ENCODE results near the gene ZSWIM2.
"Not testable (repeated sequence)": the region's sequence is repeated elsewhere in the genome, so short reads cannot be mapped to it uniquely, and the experiment has no call there.

The ZSWIM2 gene, protein sequence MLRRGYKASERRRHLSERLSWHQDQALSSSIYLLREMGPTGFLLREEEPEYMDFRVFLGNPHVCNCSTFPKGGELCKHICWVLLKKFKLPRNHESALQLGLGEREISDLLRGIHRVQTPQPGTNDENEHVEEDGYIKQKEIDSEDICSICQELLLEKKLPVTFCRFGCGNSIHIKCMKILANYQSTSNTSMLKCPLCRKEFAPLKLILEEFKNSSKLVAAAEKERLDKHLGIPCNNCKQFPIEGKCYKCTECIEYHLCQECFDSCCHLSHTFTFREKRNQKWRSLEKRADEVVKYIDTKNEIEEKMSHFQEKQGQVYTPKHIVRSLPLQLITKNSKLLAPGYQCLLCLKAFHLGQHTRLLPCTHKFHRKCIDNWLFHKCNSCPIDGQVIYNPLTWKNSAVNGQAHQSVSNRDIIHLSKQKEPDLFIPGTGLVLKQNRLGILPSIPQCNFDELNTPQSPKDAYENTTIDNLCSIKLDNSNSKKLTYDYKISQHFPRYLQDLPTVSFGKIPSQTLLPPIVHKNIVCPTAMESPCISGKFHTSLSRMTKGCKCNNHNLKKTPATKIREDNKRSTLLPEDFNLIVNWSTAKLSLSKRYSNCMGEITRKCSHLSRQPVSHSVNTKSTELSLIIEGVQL

DNA sequence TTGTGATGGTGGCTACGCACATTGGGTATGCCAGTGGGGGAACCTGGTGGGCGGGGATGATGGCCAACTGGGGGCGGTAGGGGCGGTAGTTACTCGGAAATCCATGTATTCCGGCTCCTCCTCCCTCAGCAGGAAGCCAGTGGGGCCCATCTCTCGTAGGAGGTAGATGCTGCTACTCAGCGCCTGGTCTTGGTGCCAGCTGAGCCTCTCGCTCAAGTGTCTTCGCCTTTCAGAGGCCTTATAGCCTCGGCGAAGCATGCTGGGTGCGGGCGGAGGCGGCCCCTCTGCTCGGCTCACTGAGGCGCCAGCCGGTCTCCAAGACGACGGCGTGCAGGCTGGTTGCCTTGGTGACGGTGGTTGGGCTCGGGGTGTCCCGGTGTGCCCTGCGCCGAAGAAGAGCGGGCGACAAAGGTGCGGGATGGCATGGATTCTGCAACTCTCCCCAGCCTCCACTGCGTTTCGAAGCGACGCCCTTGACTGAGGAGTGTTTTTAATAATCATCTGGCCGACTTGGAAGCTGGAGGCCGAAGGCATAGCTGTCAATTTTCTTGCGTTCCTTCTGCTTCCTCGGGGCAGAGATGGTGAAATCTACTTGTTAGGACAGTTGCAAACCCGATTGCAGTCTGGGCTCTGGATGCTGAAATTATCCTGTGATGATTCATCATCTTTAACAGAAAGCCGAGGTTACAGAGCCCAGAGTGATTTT, at the start of gene ZSWIM2:
Gene ZSWIM2 (minus strand): TSS at position 298 of the 706 bp plus-strand sequence. CDS start 40 bp downstream, at position 258.
- DNase-seq, result peak; percentile 53

DNA sequence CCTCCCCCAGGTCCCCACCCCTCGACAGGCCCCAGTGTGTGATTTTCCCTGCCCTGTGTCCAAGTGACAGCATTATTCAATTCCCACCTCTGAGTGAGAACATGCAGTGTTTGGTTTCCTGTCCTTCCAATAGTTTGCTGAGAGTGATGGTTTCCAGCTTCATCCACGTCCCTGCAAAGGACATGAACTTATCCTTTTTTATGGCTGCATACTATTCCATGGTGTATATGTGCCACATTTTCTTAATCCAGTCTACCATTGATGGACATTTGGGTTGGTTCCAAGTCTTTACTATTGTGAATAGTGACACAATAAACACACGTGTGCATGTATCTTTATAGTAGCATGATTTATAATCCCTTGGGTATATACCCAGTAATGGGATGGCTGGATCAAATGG, 47.2 kb upstream of the ZSWIM2 start:
- DNase-seq, result not testable (repeated sequence)

DNA sequence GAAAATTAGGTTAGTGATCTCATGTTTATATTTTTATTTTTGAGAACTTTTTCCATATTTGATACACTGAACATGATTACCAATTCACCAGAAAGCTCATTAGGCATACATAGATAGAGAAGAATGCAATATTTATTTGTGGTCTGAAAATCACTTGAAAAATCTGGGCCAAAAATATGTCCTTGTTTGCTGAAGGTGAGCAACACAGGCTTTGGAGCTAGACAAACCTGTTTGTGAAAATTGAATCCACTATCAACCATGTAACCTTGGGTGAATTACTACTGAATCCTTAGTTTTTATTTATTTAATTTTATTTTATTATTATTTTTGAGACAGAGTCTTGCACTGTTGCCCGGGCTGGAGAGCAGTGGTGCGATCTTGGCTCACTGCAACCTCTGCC, 46.5 kb upstream of the ZSWIM2 start:
- no peak for DNase-seq

DNA sequence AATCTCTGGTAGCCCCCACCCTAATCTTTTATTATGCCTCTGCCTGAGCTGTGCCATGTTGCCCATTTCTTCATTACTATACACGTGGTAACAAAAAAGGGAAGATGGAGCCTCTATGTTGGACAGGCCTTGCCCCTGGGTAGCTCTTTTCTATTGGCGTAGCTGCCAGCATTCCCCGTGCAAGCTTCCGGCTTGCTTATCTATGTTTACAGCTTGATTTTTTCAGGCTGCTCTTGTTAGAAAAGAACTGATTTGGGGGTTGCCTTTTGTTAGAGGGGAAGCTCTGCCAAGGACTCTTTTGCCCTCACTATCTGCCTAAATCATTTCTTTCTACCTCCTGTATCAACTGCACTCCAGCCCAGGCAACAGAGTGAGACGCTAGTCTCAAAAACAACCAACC, 45.5 kb upstream of the ZSWIM2 start:
- DNase-seq, result no peak

DNA sequence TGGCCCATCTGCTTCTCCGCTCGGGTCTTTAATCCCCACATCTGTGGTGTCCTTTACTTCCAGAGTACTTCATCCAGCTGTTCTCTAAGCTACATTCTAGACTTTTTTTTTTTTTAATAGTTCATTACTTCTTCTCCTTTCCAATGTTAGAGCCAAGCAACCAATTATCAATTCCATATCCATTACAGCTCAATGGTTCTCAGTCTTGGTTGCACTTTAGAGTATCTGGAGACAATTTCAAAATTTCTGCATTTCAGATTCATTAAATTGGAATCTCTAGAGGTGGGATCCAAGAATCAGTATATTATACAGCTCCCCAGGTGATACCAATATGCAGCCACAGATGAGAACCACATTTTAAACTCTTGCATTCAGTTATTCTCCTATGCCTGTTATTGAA, 43.9 kb upstream of the ZSWIM2 start:
- DNase-seq, result no peak

DNA sequence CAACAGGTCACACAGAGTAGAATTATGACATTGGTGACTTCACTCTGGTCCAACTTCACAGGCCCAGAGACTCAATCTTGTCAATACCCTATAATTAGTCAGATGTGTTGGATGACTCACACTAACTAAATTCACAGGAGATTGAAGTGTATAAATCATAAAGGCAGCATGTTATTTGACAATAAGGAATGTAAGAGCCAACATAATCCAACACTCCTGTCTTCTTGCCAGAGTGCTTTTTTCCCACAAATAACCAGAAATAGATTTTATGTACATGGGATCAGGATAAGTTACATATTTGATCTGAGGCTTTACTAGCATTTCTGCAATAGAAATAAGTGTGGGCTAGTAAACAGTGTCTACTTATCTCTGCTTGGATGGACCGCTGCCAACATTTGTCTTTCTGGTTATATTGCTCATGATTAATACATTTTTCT, 42.2 kb upstream of the ZSWIM2 start:
- no peak for DNase-seq

DNA sequence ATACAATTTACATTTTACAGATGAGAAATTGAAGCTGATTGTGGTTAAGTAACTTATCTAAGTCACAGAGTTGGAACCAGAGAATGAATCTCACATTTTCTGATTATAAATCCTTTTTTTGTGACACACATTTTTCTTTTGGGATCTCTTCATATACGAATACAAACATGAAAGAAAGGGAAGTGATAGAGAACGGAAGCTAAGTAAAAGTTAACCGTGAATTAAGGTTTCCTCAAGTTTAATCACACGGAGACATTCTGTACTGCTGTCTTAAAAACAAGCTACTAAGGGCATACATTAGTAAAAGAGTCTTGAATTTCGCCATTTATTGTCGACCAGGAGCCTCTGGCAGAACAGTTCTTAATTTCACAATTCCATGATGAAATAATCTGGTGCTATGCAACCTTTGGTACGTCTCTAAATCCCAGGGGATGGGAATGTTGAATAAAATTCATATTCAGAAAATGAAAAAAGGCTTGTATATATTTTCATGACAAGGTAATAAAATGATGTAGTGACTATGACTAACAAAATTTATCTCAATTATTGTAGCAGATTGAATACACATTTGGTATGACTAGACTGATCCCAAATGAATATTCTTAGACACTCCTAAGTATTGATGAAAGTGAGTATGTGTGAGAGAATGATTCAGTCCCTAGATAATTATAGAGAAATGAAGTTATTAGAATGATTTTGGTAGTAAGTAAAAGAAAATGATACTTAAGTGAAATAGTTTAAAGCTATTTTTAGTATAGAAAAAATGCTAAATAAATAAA, 40.3 kb upstream of the ZSWIM2 start:
- no peak for DNase-seq

DNA sequence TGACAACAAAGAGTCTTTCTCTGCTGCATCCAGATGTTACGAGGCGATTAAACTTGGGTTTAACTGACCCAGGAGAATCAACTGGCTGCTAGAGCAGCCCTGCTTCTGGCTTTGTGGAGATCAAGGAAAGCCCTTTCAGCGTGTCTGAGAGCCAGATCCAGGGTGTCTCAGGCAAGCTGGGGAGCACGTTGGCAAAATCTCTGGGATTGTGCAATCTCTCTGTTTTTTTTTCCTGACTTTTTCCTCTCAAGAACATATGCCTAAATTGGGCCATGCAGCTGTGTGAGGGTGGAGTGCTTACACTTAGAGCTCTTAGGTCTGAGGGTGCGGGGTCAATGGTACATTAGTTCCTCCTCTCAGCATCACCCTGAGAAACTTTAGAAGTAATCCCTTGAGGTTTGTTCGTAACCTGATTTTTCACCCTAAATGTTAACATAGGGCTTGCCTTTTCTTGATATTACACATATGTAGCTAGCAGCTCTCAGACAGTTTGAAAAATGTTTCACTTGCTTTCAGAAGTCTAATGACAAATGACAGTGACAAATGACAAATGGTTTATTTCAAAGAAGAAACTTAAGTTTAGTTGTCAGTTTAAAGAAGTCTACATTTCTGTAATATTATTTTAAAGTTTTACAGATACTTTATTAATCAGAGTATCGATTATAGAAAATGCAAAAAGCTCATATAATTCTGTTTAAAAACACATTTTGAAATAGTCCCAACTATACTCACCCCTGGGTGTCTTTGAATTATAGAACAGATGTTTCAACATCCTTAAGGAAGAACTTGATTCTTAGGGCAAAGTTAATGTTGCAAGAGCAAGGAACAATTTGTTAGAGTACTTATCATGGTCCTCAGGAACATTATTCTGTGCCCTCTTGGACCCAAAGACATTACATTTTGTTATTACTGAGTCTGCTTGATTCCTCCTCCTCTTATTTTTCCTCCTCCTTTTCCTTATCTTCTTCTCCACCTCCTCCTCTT, 38.4 kb upstream of the ZSWIM2 start:
- no peak for DNase-seq

DNA sequence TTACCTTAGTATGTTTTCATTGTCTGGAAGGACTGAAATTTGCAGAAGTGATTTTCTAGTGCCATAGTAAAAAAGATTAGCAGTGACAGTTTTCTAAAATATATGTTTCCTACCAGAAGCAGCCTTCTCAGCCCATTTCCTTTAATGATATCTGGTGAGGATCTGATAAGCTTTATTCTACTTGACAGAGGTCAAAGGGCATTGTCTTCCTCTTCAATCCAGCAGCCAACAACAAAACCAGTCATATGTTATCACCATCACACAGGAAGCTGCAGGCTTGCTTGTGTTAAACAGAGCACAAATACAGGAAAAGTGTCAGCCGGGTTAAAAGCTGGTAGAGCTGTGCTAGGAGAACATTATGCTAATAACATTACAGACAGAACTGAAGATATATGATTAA, 35.6 kb upstream of the ZSWIM2 start:
- DNase-seq, result no peak

DNA sequence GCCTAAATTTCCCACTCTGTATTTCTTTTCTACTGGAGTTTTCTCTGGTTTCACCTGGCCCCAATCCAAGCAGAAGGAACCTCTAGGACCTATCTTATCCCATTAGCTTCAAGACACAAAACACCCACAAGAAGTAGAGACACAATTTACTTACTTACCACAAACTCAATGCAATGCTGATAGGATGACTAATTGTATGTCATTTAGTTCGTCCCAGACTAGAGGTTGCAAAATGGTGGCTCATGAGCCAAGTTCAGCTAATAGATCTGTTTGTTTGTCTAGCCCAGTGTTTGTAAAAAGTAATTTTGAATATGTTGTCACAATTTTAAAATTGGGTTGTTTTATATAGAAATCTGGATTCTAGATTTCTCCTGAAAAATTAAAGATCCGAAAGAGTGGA, 34.7 kb upstream of the ZSWIM2 start:
- no peak for DNase-seq

DNA sequence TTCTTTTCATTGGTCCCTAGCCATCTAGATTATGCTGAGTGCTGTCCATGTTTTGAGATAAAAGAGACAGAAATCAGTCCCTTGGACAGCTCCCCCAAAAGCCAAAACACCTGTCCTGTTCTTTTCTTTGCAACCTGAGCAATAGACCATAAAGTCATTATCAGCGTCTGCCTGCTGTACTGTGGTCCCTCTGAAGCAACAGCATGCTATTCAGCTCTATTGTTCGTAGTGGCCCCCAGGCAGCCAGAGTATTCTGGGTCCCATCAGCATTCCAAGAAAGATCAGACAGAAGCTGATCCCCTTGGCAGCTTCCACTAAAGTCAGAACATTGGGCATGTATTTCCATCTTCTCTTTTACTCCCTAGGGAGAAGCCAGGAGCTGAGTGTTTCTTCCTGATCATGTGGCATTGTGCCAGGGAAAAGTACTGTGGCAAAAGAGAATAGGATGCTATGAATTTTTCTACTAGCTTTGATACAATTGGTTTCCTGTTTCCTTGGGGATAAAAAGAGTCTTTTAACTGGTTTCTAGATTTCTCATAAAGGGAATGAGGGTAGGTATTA, 33.6 kb upstream of the ZSWIM2 start:
- DNase-seq, result no peak

DNA sequence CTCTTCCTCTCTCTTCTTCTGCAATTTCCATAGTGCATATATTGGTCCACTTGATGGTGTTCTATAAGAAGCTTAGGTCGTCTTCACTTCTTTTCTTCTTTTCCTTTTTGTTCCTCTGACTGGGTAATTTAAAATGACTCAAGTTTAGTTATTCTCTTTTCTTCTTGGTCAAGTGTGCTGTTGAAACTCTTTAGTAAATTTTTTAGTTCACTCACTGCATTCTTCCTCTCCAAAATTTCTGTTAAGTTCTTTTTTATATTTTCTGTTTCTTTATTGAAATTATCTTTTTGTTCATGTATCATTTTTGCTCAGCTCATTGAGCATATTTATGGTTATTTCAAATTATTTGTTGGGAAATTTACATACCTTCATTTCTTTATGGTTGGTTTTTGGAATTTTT, 32.7 kb upstream of the ZSWIM2 start:
- no peak for DNase-seq

DNA sequence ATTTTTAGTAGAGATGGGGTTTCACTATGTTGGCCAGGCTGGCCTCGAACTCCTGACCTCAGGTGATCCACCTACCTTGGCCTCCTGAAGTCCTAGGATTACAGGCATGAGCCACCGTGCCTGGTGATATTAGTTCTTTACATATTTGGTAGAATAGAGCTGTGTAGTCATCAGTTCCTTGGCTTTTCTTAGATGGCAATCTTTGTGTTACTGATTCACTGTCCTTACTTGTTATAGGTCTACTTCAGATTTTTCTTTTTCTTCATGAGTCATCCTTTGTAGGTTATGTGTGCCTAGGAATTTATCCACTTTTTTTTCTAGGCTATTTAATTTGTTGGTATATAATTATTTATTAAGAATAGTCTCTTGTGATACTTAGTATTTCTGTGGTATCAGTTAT, 30.3 kb upstream of the ZSWIM2 start:
- no peak for DNase-seq

DNA sequence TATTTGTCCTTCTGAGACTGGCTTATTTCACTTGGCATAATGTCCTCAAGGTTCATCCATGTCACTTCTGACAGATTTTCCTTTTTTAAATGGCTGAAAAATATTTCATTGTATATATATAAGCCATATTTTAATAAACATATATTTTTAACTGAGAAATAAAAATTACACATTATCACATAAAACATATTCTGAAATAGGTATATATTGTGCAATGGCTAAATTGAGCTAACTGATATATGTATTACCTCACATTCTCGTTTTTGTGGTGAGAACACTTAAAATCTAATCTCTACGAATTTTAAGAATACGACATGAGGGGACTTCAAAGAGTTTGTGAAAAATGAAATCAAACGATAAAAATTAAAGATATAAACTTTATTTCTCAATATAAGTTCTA, 25.7 kb upstream of the ZSWIM2 start:
- no peak for DNase-seq

DNA sequence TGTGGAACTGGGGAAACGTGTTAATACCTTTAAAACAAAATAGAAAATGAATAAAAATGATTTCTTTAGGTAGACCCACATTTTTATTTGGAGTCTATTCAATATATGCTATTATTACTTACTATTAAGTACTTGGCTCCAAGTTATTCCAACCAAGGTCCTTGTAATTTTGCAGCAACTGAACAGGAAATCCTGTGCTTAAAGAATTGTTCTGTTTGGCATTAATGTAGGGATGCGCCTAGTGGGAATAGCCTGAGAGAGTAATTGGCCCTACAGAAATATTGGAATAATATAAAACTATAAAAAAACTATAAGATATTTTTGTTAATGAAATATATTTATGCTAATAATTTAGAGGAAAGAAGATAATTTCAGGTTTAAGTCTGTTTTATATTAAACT, 22.9 kb upstream of the ZSWIM2 start:
- no peak for DNase-seq

DNA sequence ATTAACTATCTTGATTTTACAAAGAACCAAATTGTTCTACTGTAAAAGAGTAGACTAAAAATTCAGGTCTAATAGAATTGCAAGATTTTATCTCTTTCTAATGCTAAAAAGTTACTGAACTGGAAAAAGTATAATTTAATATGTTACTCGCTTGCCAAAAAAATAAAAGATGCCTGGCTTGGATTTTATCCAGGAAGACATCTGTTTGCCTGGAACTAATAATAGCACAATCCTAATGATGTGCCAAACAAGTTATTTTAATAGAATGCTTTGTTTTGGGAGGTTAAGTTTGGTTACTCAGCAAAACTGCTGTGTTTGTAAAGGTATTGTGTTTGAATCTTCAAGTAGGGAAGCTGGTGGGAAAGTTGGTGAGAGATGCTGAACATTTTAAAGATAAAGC, 19.4 kb upstream of the ZSWIM2 start:
- DNase-seq, result no peak

DNA sequence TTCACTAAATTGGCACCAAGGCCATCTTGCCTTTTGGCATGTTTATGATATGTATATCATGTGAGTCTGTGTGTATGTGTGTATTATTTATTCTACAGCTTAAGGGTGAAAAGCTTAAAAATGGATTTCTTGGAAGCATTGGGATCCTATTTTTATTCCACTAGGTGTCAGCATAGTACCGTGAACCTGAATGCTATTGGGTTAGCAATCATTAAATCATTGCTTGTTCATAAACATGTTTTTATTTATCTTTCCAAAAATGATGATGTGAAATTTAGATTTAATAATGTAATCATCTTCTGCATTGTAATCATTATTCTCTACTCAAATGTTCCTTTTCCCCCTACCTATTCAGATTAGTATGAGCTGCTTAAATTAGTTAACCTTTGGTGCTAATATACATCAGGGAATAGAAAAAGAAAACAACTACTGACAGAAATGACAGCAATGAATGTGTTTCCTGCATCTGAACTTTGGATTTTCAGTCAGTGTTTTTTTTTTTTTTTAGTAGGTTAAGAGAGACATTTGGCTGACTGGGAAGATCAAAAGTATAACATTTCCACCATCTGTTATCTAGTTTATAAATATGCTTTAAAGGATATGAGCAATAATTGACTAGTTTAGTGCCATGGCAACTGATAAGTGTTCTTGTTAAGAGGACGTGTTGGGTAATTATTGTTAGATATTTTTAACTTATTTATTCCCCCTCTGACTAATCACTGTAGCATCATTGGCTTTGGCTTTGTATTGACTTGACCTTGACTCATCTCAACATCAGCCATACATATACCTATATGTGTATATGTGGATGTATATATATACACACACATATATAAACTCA, 14.1 kb upstream of the ZSWIM2 start:
- DNase-seq, result no peak

DNA sequence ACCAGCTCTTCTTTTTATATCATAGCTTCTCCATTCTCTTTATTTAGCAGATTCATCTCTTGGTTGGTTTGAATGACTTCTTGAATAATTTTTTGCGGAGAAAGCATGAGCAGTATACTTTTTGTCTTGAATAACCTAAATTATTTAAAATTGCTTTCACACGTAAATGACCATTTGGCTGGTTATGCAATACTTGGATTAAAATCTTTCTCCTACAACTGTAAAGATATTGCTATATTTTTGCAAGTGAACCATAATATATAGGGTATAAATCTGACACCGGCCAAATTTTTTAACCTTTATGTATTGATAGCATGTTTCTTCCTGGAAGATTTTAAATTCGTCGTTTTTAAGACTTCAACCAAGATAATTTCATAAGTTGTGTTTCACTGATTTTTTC, 6.2 kb upstream of the ZSWIM2 start:
- no peak for DNase-seq

DNA sequence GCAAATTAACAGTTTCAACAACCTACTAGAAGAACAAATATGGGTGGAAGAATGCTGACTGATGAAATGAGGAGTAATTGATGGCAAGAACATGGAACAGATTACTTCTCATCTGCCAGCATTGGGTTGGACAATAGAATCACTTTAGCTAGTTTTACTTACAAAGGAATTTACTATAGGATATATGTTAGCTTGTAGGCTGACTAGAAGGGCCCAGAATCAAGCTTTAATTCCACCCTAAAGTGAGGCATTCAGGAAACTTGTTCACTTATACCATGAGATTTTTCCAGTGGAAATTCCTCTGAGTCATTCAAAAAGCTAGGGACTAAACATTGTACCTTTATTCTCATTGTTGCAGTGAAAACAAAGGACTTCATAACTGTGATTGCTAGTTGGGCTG, 5.0 kb upstream of the ZSWIM2 start:
- no peak for DNase-seq

DNA sequence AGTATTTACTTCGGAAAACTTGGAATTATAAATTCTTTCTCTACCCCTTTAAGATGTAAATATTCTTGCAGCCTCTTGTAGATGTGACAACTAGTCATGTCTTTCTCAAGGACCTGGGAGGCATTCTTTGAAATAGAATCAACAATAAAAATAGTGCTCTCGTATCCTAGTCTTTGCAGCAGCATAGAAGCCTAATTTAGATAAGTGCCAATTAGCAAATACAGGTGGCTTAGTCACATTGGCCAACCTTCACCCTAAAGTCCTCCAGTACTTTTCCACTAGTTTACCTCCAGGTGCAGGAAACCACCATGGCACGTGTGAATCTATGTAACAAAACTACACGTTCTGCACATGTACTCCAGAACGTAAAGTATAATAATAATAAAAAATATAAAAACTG, 3.5 kb upstream of the ZSWIM2 start:
- DNase-seq, result no peak

DNA sequence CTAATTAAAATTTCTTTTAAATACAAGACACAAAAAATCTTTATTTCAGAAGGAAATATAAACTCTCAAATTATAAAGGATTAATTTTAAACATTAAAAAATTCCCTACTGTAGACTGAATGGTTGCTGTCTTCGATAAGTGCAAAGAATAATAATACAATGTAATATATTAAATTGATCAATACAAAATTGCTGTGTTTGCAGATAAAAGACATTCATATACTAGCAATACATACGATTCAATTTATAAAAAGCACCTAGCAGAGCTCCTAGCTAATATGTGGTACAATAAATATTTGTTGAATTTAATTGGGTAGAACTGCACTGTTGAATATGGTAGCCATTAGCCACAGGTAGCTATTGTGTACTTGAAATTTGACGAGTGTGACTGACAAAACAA, 6.6 kb downstream of the ZSWIM2 start:
- DNase-seq, result no peak
